T-helper 2 cell treated with Interferon-gamma antibody and Interleukin-4, amounts not matched to agents 100 ng/mL and 5 ng/mL, for 36 hours (primary cell): Measurements from ENCODE around the gene CBX7. TPM values are rescaled to one million over a fixed set of nuclear protein-coding genes. Genes with fewer than 3 reads are reported as not detected.

Experiments used
- total RNA-seq: library from RNA; stranded (reverse); gene quantifications from 2 replicates; pipeline ENCODE4 v1.2.3, GENCODE V29; 2022

CBX7 gene
- total RNA-seq, 1 donor from 2014 or later: 10.1 TPM

Other genes with a start within 250 kb of the CBX7 start
- gene APOBEC3A, start 195.1 kb downstream of the CBX7 start, total RNA-seq: 0.68 TPM in 1 of 2 replicates, not detected in the other
- 27.4 and 27.8 TPM in 2 replicates for gene APOBEC3B, start 170.3 kb downstream of the CBX7 start, total RNA-seq
- gene APOBEC3C, start 138.4 kb downstream of the CBX7 start, total RNA-seq: 97.9 and 101 TPM in 2 replicates
- 35.9 and 36.3 TPM in 2 replicates for gene APOBEC3D, start 131.6 kb downstream of the CBX7 start, total RNA-seq
- gene APOBEC3F, start 111.8 kb downstream of the CBX7 start, total RNA-seq: 28.3 and 28.7 TPM in 2 replicates
- 72.5 and 75.8 TPM in 2 replicates for gene APOBEC3G, start 75.4 kb downstream of the CBX7 start, total RNA-seq
- gene APOBEC3H, start 55.4 kb downstream of the CBX7 start, total RNA-seq: 19.3 and 20.0 TPM in 2 replicates
- 0.30 and 0.48 TPM in 2 replicates for gene PDGFB, start 92.3 kb upstream of the CBX7 start, total RNA-seq
- 1,736 and 1,740 TPM in 2 replicates for gene RPL3, start 166.9 kb upstream of the CBX7 start, total RNA-seq
- gene SYNGR1, start 197.3 kb upstream of the CBX7 start, total RNA-seq: 0.30 and 0.32 TPM in 2 replicates
- 30.8 and 33.5 TPM in 2 replicates for gene TAB1, start 247.1 kb upstream of the CBX7 start, total RNA-seq